Central memory CD8-positive, alpha-beta T cell (primary cell): ENCODE measurements around the gene CLEC7A.

Experiments used
- ATAC-seq: fragments of 150-1000 bp; cut with Tn5 transposase; replicated peaks from 2 replicates; pipeline ENCODE4 v1.10.0; 2022; ENCODE audit warnings: mild to moderate bottlenecking, moderate FRiP score, moderate number of reproducible peaks; ENCODE audit not compliant: poor library complexity, severe bottlenecking; ENCODE audit errors: extremely low read depth
- DNase-seq, 2 donors: peaks; one replicate each; pipeline ENCODE4 v3.0.0; 2021; ENCODE audit warnings: low spot score in 2 of 2
- H3K27ac Mint-ChIP-seq: one replicate; pipeline ENCODE4 v1.8.0; 2022; ENCODE audit warnings: low read depth, mild to moderate bottlenecking, moderate library complexity, mixed read lengths
- H3K27me3 Mint-ChIP-seq: one replicate; pipeline ENCODE4 v1.8.0; 2022; ENCODE audit warnings: mixed read lengths
- H3K36me3 Mint-ChIP-seq: one replicate; pipeline ENCODE4 v1.8.0; 2022; ENCODE audit warnings: mild to moderate bottlenecking, moderate library complexity, mixed read lengths; ENCODE audit not compliant: insufficient read depth
- H3K4me1 Mint-ChIP-seq: one replicate; pipeline ENCODE4 v1.8.0; 2022; ENCODE audit warnings: mixed read lengths
- H3K4me3 Mint-ChIP-seq: one replicate; pipeline ENCODE4 v1.8.0; 2022; ENCODE audit warnings: mild to moderate bottlenecking, moderate library complexity, mixed read lengths
- H3K9me3 Mint-ChIP-seq: one replicate; pipeline ENCODE4 v1.8.0; 2022; ENCODE audit warnings: mixed read lengths

Gene CLEC7A

DNA sequence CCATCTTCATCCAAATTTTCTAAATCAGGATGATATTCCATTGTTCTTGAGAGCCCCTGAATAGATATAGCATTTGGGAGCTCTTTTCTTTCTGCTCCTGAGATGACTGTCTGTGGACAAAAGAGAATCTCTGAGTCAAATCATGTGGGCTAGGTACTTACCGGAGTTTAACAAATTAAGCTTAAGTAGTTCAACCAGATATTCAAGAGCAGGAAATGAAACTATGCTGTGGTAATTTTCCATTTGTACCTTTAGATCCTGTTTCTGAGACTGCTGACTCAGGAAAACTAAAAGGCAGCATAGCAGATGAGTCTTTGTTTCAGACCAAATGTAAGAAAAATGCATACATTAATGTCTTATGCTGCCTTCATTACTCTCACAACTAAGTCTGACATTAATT, at the start of gene CLEC7A:
Gene CLEC7A (minus strand): TSS at position 158 of the 400 bp plus-strand sequence. CDS start 117 bp downstream, at position 41.
- Mint-ChIP-seq H3K4me3 (no peak within 1 kb of the TSS), H3K4me1 (no peaks in the 10 kb centered on the region), H3K36me3 (peaks cover 1% of the 10 kb centered on the region), H3K27ac (no peak within 1 kb of the TSS), H3K27me3 (peaks cover 33% of the 10 kb centered on the region), H3K9me3 (no peaks in the 10 kb centered on the region)
- DNase-seq = no peak
- no peak for ATAC-seq

DNA sequence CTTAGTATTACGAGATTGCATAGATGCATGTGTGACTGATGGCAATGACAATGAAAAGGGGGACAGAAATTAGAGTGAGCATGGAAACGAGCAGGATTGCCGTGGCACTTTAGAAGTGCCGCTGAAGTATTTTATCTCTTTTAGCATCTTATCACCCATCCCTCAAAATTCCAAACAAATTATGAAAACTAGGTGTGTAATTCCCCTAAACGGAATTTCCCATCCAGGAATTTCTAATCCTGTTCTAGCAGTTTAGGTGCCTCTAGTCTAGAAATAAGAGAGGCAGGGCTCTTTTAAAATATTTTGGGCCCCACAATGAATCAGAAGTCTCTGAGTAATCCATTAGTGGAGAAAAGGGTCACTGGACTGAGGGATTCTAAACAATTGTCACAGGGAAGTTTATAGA, 49.8 kb upstream of the CLEC7A start:
- peaks cover 81% of the 10 kb centered on the region for H3K27me3 Mint-ChIP-seq
- H3K27ac Mint-ChIP-seq = no peak overlapping the region
- no peak for DNase-seq

DNA sequence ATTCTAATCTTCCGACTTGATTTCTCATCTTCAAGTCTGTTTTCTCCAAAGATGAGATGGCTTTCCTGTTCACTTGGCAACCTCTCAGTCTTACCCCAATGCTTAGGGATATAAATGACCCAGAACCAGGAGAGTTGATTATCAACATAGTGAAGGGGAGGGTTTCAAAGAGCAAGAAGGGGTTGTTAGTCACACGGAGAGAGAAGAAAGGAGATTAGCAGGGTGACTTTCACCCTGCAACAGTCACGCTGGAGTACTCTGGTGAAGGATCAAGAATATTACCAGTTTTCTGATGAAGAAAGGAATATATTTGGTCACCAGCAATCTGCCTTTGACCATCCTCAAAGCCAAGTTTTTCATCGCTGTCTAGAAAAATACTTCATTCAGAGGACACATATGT, 48.8 kb upstream of the CLEC7A start, which contains the start of gene TMEM52B:
Gene TMEM52B (plus strand): TSS at position 212 of the 400 bp plus-strand sequence. CDS start 543 bp downstream, outside the sequence.
- Mint-ChIP-seq H3K4me1 (peaks cover 5% of the 10 kb centered on the region), H3K27me3 (peaks cover 81% of the 10 kb centered on the region), H3K36me3 (peaks cover 1% of the 10 kb centered on the region)

More for the DNA sequence above, 49.8 kb upstream of the CLEC7A start:
- peaks cover 5% of the 10 kb centered on the region for H3K4me1 Mint-ChIP-seq
- H3K4me3 Mint-ChIP-seq = no peak overlapping the region
- ATAC-seq = no peak
- H3K9me3 Mint-ChIP-seq = no peaks in the 10 kb centered on the region
- H3K36me3 Mint-ChIP-seq = peaks cover 1% of the 10 kb centered on the region

DNA sequence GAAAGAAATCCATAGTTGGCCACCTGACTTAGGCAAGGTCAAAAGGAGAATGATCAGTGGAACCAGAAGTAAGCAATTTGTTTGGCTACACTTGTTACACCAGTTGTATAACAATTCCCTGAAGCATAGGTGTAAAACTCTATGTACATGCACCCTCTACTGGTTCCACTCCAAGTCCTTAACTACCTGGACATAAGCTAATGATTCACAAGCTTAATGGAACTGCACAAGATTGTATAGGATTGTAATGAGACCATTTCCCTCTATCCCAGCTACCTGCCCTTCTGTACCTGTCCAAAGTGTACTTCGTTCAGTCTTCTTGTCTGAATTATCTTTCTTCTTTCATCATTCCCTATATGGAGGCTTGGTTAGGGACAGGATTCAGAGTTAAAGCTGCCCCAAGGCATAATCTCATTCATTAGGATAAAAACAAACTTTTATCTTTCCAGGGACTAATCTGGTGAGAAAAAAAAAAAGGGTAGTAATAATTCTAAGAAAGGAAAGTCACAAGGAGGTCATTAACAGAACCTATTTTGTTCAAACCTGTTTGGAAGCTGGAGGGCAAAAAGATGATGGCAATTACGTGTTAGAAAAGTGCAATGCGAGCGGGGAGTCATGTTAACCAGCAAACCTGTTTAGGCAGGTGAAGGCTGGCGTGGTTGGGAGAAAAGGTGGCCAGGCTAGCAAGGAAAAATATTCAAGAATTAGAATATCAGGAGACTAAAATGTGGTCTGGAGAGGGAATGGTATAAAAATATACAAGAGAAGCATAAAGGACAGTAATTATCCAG, 46.0 kb upstream of the CLEC7A start:
- no peaks in the 10 kb centered on the region for H3K4me1 Mint-ChIP-seq
- peaks cover 1% of the 10 kb centered on the region for H3K36me3 Mint-ChIP-seq
- H3K4me3 Mint-ChIP-seq = no peak overlapping the region
- DNase-seq (no peak), ATAC-seq (no peak)
- H3K27ac Mint-ChIP-seq = no peak overlapping the region
- H3K9me3 Mint-ChIP-seq = no peaks in the 10 kb centered on the region
- H3K27me3 Mint-ChIP-seq = peaks cover 74% of the 10 kb centered on the region

More for the DNA sequence above, 48.8 kb upstream of the CLEC7A start, which contains the start of gene TMEM52B:
- ATAC-seq (no peak), DNase-seq (no peak)
- Mint-ChIP-seq H3K9me3 (no peaks in the 10 kb centered on the region), H3K4me3 (no peak within 1 kb of the TSS), H3K27ac (no peak within 1 kb of the TSS)

DNA sequence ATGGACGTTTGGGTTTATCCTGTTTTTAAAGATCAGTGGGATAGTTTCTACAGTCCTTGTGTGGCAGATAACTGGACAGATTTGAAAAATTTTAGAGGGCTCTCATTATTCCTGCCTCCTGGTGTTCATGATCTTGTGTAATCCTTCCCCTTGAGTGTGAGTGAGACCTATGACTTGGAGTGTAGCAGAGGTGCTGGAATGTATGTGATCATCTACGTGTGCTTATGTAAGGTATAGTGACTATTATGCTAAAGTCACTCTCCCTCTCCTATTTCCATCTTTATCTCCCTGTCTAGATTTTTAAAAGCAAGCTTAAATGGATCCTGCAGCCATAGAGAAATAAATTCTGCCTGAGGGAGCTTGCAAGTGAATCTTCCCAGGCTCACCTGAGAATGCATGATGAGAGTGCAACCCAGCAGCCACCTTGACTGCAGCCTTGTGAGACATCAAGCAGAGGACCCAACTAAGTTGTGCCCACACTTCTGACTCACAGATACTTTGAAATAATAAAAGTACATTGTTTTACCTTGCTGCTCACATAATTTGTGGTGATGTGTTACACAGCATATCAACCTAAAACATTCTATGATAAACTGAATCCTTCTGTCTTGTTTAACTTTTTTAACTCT, 45.1 kb upstream of the CLEC7A start:
- no peak for ATAC-seq
- Mint-ChIP-seq H3K9me3 (no peaks in the 10 kb centered on the region), H3K4me1 (no peaks in the 10 kb centered on the region), H3K4me3 (no peak overlapping the region), H3K27me3 (peaks cover 71% of the 10 kb centered on the region), H3K36me3 (peaks cover 1% of the 10 kb centered on the region), H3K27ac (no peak overlapping the region)
- DNase-seq = no peak

DNA sequence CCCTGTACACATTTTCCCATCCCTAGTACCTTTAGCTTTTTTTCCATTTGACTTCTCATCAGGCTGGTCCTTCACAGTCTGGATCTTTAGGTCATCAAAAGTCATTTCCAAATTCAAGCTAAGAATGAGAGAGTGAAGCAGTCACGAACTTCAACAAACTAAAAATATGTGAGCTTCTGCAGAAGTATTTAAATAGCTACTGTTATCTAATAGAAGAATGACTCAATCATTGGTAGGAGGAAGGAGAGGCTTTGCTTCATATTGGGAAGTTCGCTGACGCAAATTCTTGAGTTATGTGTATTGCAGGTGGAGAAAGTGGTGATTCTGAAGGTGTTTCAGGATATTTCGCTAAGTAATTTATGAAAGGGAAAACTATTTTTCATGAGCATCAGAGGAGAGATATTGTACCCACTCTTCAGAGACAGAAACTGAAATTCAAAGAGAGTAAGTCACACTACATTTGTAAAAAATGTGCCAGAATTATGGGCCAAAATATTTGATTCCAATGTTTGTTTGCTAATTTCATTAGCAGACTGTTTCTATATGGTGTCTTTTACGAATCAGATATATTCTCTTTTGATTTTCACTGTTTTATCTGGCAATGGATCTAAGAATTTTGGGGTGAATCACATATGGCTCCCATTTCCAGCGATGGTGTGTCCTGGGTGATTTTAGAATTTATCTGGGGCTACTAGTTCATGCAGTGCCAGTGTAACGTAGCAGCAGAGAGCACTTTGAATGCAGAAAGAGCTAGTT, 42.2 kb upstream of the CLEC7A start, which contains the start of gene OLR1:
Gene OLR1 (minus strand): TSS at position 160 of the 756 bp plus-strand sequence. CDS start 55 bp downstream, at position 105.
- Mint-ChIP-seq H3K27ac (no peak within 1 kb of the TSS), H3K27me3 (peaks cover 54% of the 10 kb centered on the region), H3K36me3 (no peaks in the 10 kb centered on the region), H3K4me1 (no peaks in the 10 kb centered on the region), H3K9me3 (no peaks in the 10 kb centered on the region), H3K4me3 (no peak within 1 kb of the TSS)
- DNase-seq (no peak), ATAC-seq (no peak)

DNA sequence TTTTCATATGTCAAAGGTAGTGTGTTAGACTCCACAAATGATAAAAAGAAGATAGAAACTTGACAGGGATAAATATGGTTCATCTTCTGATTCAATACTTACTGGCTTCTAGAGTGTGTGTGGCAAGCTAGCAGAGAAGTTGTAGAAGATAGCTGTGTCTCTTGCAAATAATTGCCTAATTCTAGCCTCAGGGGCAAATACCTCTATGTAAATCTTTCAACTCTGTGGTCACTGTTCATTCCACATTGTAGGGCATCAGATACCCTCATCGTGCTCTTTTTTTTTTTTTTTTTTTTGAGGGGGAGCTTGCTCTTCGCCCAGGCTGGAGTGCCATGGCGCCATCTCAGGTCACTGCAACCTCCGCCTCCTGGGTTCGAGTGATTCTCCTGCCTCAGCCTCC, 40.2 kb upstream of the CLEC7A start:
- Mint-ChIP-seq H3K27ac (no peak overlapping the region), H3K4me1 (no peaks in the 10 kb centered on the region), H3K4me3 (no peak overlapping the region), H3K9me3 (no peaks in the 10 kb centered on the region), H3K36me3 (no peaks in the 10 kb centered on the region), H3K27me3 (peaks cover 40% of the 10 kb centered on the region)
- ATAC-seq (no peak), DNase-seq (no peak)

DNA sequence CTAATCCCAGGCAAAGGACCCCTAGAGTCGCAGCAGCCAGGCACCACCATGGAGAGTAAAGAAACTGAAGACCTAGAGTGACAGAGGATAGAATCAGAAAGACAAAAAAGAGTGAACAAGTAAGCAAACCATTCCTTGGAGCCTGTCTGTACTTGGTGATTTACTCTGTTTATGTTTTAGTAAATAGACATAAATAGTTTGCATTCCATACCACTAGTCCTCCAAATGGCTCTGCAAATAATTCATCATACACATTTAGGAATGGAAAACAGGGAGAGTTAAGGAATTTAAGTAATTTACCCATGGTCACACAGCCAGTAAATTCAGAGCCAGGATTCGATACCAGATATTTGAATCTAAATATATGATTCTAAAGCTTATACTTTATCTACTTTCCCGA, 39.1 kb upstream of the CLEC7A start:
- ATAC-seq = no peak
- Mint-ChIP-seq H3K27me3 (peaks cover 29% of the 10 kb centered on the region), H3K27ac (no peak overlapping the region), H3K4me3 (no peak overlapping the region), H3K9me3 (no peaks in the 10 kb centered on the region), H3K4me1 (no peaks in the 10 kb centered on the region), H3K36me3 (no peaks in the 10 kb centered on the region)
- DNase-seq = no peak

DNA sequence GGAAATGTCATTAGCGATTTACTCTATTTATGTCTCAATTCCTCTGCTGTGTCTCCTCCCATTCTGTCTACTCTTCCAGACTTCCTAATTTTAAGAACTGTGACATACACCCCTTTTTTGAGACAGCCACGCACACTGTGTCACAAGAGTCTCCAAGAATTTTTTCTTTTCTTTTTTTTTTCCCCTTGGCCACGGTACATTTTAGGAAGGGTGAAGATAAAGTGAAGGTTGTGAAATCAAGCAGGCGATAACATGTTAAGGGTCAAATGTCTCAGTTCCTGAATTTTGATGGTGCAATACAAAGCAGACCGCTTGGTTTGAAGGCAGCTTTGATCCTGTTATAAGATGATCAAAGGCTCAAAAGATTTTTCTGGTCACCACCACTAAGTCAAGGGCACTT, 37.6 kb upstream of the CLEC7A start:
- ATAC-seq (no peak), DNase-seq (no peak)
- Mint-ChIP-seq H3K27me3 (peaks cover 23% of the 10 kb centered on the region), H3K4me1 (no peaks in the 10 kb centered on the region), H3K36me3 (no peaks in the 10 kb centered on the region), H3K27ac (no peak overlapping the region), H3K4me3 (no peak overlapping the region), H3K9me3 (no peaks in the 10 kb centered on the region)

DNA sequence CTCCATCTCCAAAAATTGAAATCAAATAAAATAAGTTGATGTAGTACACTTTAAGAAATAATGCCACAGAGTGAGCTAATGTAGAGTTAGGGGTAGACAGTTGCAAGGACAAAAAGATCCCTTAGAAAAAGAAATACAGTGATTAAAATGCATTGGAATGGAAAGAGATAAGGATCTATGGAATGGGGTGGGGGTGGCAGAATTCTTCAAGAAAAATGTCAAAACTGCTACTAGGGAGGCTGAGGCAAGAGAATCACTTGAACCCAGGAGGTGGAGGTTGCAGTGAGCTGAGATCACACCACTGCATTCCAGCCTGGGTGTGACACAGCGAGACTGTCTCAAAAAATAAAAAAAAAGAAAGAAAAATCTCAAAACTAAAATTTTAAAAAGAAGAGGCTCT, 35.4 kb upstream of the CLEC7A start:
- H3K36me3 Mint-ChIP-seq = no peaks in the 10 kb centered on the region
- DNase-seq = no peak
- H3K4me1 Mint-ChIP-seq = no peaks in the 10 kb centered on the region
- no peak overlapping the region for H3K27ac Mint-ChIP-seq
- no peaks in the 10 kb centered on the region for H3K9me3 Mint-ChIP-seq
- ATAC-seq = no peak
- H3K27me3 Mint-ChIP-seq = peaks cover under 1% of the 10 kb centered on the region
- H3K4me3 Mint-ChIP-seq = no peak overlapping the region

DNA sequence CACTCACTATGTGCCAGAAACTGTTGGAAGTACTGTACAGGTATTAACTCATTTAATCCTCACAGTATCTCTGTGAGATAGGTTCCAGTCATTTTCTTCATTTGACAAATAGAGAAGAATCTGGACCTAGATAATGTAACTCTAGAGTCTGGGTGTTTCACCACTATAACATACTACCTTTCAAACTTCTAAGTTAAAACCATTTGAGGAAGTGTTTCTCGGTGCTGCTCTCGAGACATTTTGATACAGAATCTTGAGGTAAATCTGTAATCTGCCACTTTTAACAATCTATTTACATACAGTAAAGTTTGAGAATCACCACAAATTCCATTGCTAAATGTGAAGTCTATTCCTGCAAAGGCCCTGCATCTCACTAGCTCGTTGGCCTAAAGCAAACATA, 33.1 kb upstream of the CLEC7A start:
- DNase-seq (no peak), ATAC-seq (no peak)
- H3K4me3 Mint-ChIP-seq = no peak overlapping the region
- no peaks in the 10 kb centered on the region for H3K27me3 Mint-ChIP-seq
- no peak overlapping the region for H3K27ac Mint-ChIP-seq
- H3K4me1 Mint-ChIP-seq = no peaks in the 10 kb centered on the region
- no peaks in the 10 kb centered on the region for H3K9me3 Mint-ChIP-seq
- no peaks in the 10 kb centered on the region for H3K36me3 Mint-ChIP-seq

DNA sequence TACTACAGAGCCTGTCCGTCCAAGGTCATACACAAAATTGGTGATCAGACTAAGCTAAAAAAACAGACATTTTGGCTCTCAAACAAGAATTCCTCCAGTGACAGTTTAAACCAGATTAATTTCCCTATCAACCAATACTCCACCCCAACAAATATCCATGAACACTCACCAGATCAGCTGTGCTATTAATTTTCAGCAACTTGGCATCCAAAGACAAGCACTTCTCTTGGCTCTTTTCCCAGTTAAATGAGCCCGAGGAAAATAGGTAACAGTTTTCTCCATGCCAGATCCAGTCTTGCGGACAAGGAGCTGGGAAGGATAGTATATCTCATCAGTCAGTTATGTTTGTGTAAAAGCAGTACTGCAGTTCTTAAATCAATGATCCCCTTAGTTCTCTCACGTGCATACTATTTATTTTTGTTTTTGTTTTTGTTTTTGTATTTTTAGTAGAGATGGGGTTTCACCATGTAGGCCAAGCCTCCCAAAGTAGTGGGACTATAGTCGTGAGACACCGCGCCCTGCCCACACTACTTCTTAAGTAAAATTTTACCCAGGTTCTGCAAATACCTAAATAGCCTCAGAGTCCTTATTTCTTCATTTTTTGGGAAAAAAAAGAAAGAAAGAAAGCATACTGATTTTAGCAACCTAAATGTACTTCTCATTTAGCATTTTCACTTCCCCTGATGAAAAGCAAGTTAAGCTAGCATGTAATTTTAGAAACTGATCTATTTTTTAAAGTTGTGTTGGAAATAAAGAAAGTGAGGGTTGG, 30.8 kb upstream of the CLEC7A start:
- DNase-seq = no peak
- H3K27ac Mint-ChIP-seq = no peak overlapping the region
- H3K9me3 Mint-ChIP-seq = no peaks in the 10 kb centered on the region
- H3K36me3 Mint-ChIP-seq = peaks cover 2% of the 10 kb centered on the region
- no peak overlapping the region for H3K4me3 Mint-ChIP-seq
- H3K4me1 Mint-ChIP-seq = no peaks in the 10 kb centered on the region
- H3K27me3 Mint-ChIP-seq = no peaks in the 10 kb centered on the region
- ATAC-seq = no peak
